ENCODE measurements around the gene C19orf81. TPM values are rescaled to one million over a fixed set of nuclear protein-coding genes. Genes with fewer than 3 reads are reported as not detected.

C19orf81 gene
- total and polyA plus RNA-seq, 9 of the 15 experiments (the other 6 are each of a cell fraction or from before 2014, with no cell fraction given): 2.5 to 42.9 (median 33.0) TPM; not detected in 4

DNA sequence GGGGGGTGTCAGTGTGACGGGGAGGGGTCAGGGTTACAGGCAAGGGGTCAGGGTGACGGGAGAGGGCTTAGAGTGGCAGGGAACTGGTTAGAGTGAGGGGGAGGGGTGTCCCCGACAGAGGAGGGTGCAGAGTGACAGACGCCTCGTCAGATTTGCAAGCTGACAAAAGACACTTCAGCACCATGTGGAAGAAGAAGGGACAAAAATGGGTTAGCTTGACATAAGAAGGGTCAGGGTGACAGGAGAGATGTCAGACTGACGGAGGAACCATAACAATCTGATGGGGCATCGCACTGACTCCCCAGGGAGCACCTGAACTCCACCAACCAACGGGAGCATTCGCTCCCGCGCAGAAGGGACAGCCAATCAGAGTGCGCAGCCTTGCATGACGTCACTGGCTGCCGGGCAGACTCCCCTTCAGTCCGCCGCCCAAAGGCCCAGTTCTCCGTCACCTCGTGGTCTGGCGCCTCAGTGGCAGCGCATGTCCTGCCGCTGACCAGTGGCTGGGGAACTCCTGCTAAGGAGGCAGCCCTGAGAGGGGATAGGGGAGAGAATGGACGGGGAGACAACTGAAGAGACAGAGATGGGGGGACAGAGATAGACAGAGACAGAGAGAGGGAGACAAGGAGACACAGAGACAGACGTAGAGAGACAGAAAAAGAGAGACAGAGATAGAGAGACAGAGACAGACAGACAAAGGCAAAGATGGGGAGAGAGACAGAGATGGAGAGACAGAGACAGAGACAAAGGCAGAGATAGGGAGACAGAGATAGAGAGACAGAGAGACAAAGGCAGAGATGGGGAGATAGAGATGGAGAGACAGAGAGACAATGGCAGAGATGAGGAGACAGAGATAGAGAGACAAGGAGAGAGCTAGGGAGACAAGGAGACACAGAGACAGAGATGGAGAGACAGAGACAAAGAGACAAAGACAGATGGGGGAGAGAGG lies 30.2 kb downstream of the C19orf81 start (continued):
- TF ChIP-seq PHF8 (IDR thresholded peaks at IDR 0.05; ENCODE audit: borderline replicate concordance, low read length): no peak
- TF ChIP-seq ZNF24 (IDR thresholded peaks at IDR 0.05): no peak
- no peak for TF ChIP-seq STAT6 (CRISPR knock-in tag; IDR thresholded peaks at IDR 0.05)
- TF ChIP-seq ZNF143 (CRISPR knock-in tag; IDR thresholded peaks at IDR 0.05): no peak
- TF ChIP-seq SFPQ (IDR thresholded peaks at IDR 0.05; ENCODE audit: low read depth, low read length): no peak
- no peak for TF ChIP-seq PTTG1 (tag; IDR thresholded peaks at IDR 0.05; ENCODE audit: low read depth)
- TF ChIP-seq TBP (optimal IDR thresholded peaks at IDR 0.05; ENCODE audit: low read depth, low read length): no peak
- no peak for TF ChIP-seq XRCC3 (IDR thresholded peaks at IDR 0.05)
- no peak for TF ChIP-seq ZNF583 (CRISPR knock-in tag; IDR thresholded peaks at IDR 0.05)
- no peak for TF ChIP-seq PATZ1 (CRISPR knock-in tag; IDR thresholded peaks at IDR 0.05; ENCODE audit: borderline replicate concordance)
- TF ChIP-seq, protein P1, sequence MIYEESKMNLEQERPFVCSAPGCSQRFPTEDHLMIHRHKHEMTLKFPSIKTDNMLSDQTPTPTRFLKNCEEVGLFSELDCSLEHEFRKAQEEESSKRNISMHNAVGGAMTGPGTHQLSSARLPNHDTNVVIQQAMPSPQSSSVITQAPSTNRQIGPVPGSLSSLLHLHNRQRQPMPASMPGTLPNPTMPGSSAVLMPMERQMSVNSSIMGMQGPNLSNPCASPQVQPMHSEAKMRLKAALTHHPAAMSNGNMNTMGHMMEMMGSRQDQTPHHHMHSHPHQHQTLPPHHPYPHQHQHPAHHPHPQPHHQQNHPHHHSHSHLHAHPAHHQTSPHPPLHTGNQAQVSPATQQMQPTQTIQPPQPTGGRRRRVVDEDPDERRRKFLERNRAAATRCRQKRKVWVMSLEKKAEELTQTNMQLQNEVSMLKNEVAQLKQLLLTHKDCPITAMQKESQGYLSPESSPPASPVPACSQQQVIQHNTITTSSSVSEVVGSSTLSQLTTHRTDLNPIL (CRISPR knock-in tag; IDR thresholded peaks at IDR 0.05): no peak
- TF ChIP-seq THRAP3 (IDR thresholded peaks at IDR 0.05; ENCODE audit: borderline replicate concordance): peak; percentile 81
- TF ChIP-seq ZNF785 (CRISPR knock-in tag; IDR thresholded peaks at IDR 0.05): no peak
- no peak for TF ChIP-seq SREBF2 (CRISPR knock-in tag; IDR thresholded peaks at IDR 0.05)
- no peak for TF ChIP-seq ZNF395 (CRISPR knock-in tag; IDR thresholded peaks at IDR 0.05)
- TF ChIP-seq ZBED1 (IDR thresholded peaks at IDR 0.05): no peak
- no peak for TF ChIP-seq NR1H2 (CRISPR knock-in tag; IDR thresholded peaks at IDR 0.05)
- TF ChIP-seq RAD51 (IDR thresholded peaks at IDR 0.05; ENCODE audit: borderline replicate concordance, low read depth): no peak

All from K562 (cell line).